Measurements from ENCODE around the gene HK2. TPM values are rescaled to one million over a fixed set of nuclear protein-coding genes. Genes with fewer than 3 reads are reported as not detected.

Gene HK2
- total and polyA plus RNA-seq, 2 donors (not counting 3 experiments of a cell fraction or from before 2014, with no cell fraction given) = 3.4 to 13.0 TPM

DNA sequence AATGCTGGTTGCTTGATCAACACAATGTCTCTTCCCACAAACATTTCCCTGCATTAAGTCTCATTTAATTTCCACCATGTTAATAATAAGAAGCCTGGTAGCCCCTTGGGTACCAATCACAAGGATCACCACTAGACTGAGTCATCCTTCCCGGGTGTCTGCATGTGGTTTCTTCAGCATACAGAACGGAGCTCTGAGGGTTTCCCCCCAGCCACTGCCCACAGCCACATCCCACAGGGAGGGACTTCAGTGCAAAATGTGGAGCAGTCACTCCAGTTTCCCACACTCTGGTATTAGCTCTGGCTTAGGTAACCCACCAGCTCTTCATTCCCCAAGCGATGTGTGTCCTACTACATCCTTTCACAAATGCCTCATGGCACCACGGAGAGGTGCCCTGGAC is 81.8 kb downstream of the HK2 start:
- POLR2A ChIA-PET = no interaction called here
- Histone ChIP-seq H3K9ac (replicated peaks; ENCODE audit: extremely low read depth, insufficient read depth, low read length) (no peak overlapping the region), H4K20me1 (replicated peaks; ENCODE audit: control insufficient read depth, extremely low read depth, insufficient read depth, low read length) (no peaks in the 10 kb centered on the region), H2AFZ (ENCODE audit: low read depth, low read length) (no peak overlapping the region), H3K9me3 (replicated peaks; ENCODE audit: control insufficient read depth, insufficient read depth, low read length) (no peaks in the 10 kb centered on the region), H3K9me1 (replicated peaks; ENCODE audit: control insufficient read depth, extremely low read depth, insufficient read depth, low read length) (no peaks in the 10 kb centered on the region), H3K27me3 (ENCODE audit: control insufficient read depth in 2 of 2, insufficient read depth in 2 of 2, low read length in 2 of 2) (no peaks in the 10 kb centered on the region), H3K79me2 (ENCODE audit: control insufficient read depth, insufficient read depth, low read length) (no peaks in the 10 kb centered on the region), H3K4me3 (replicated peaks in 1 of 3; ENCODE audit: insufficient read depth in 1 of 3, low read depth in 1 of 3, low read length in 3 of 3) (no peak overlapping the region), H3K4me1 (ENCODE audit: control insufficient read depth, extremely low read depth, insufficient read depth, low read length) (no peaks in the 10 kb centered on the region), H3K4me2 (ENCODE audit: insufficient read depth, low read length) (no peak overlapping the region), H3K27ac (ENCODE audit: insufficient read depth, low read depth, low read length) (no peak overlapping the region), H3K36me3 (ENCODE audit: control insufficient read depth in 2 of 2, extremely low read depth in 1 of 2, insufficient read depth in 2 of 2, low read length in 2 of 2) (no peaks in the 10 kb centered on the region)
- no TSS peak for BruUV-seq (replicated peaks)
- DNase-seq (ENCODE audit: low read depth, low spot score) (no peak), FAIRE-seq (no peak)
- CTCF ChIA-PET = interaction anchor here (0.6 to 1.2 kb wide), 2 partner anchors 10 to 202 kb away, joined by 3 to 4 read pairs; no protein-coding TSS in a partner anchor
- intact Hi-C loops (cut with micrococcal nuclease) (loop anchor here (10.0 kb wide), 1 partner anchor 709 kb away; no protein-coding TSS in a partner anchor), dilution Hi-C loops (cut with MboI; ENCODE audit: extremely low pct_ligation_motif_present, low sequenced_read_pairs) (no loop called here)
- TF ChIP-seq POLR2AphosphoS5 (IDR thresholded peaks at IDR 0.05; ENCODE audit: insufficient read depth, low read depth, low read length) (no peak), MYC (IDR thresholded peaks at IDR 0.05; ENCODE audit: low read depth, low read length) (no peak), CTCF (IDR thresholded peaks at IDR 0.05; ENCODE audit: extremely low read depth in 1 of 2, insufficient read depth in 1 of 2, low read depth in 1 of 2, low read length in 2 of 2) (no peak), MAX (IDR thresholded peaks at IDR 0.05; ENCODE audit: insufficient read depth, insufficient read length) (no peak), FOS (IDR thresholded peaks at IDR 0.05; ENCODE audit: borderline replicate concordance, insufficient read depth, low read length) (no peak), GATA2 (IDR thresholded peaks at IDR 0.05; ENCODE audit: insufficient read depth, insufficient read length, low read depth, low read length) (no peak), EZH2 (IDR thresholded peaks at IDR 0.05; ENCODE audit: borderline replicate concordance, low read depth, low read length, severe bottlenecking) (no peak), JUN (IDR thresholded peaks at IDR 0.05; ENCODE audit: borderline replicate concordance, insufficient read depth, insufficient read length, low read depth) (no peak), POLR2A (IDR thresholded peaks at IDR 0.05; ENCODE audit: low read depth, low read length) (no peak)
